Renal cortical epithelial cell (primary cell): ENCODE results near the gene ANKRD13B. TPM values are rescaled to one million over a fixed set of nuclear protein-coding genes. Genes with fewer than 3 reads are reported as not detected.

Experiments
- DNase-seq: peaks from one replicate; pipeline ENCODE4 v3.0.0-alpha.2; 2011; ENCODE audit warnings: low read depth
- total RNA-seq: library from RNA; depleted of rRNA; stranded (reverse); fragments of >200 nt; gene quantifications from 2 replicates; pipeline ENCODE4 v1.2.3, GENCODE V29; 2014

Gene ANKRD13B
- total RNA-seq, 1 donor from 2014 or later = 12.8 TPM

DNA sequence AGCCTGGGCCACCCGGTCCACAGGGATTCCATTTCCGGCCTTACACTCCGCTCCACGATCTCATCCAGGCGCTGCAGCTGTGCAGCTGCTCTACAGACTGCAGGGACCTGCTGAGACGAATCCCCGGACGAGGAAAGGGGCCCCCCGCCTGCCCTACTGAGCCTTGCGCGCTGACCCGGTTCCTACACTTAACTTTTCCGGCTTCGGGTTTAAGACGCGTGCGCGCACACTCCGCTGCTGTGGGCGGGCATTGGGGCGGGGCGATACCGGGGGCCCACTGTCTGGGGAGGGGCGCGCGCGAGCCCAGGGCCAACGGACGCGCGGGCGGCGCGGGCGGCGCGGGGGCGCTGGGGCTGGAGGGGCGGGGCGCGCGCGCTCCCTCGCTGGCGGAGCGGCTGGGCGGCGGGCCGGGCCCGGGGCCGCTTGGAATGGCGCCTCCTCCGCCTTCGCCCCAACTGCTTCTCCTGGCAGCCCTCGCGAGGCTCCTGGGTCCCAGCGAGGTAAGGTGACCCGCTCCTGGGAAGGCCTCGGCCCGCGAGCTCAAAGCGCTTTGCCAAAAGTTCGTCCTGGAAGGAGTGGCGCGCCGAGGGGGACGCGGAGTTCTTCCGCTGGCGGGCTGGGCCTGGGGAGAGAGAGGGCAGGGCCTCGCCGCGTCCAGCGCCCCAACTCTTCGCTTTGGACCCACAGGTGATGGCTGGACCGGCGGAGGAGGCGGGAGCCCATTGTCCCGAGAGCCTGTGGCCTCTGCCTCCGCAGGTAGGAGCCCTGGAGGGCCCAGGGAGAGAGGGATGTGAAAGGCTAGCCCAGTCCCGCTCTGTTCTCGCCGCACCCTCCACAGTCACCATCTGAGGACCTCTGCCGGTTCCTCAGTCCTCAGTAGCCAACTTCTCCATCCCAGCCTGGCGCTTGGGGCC is 24.3 kb upstream of the ANKRD13B start, which contains the start of gene TP53I13:
TP53I13 (plus strand) TSS at position 371 of the 914 bp plus-strand sequence; CDS start at position 429, 58 bp downstream.
- DNase-seq = no peak

DNA sequence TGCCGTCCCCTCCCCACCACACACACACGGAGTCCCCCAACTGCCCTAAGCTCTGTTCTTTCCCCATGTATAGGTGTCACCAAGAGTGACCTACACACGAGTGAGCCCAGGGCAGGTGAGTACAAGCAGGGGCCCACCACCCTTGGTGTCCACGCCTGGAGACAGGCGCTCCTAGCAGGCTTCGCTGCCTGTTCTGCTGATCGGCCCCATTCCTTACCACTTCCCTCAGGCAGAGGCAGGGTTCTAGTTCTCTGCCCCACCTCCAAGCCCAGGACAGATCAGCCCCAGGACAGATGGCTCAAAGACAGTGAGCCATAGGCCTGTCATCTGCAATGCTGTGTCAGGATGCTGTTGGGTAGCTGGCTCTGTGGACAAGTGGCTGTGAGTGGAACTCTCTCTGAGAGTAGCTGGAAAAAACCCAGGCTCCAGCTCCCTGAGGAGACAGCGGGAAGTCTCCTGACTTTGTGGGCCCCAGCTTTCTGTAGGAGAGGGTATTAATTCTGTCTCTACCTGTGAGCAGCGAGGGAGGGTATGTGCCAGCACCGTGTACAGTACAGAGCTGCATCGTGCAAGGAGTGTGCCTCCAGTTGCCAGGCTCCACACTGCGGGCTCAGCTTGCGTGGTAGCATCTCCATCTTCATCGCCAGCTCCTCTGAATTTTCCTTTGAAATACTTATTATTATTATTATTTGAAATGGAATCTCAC is 23.5 kb upstream of the ANKRD13B start:
- no peak for DNase-seq

- no peak for DNase-seq
These were observed 22.4 kb upstream of the ANKRD13B start for GRCh38 chr17:29570521-29570920.

DNA sequence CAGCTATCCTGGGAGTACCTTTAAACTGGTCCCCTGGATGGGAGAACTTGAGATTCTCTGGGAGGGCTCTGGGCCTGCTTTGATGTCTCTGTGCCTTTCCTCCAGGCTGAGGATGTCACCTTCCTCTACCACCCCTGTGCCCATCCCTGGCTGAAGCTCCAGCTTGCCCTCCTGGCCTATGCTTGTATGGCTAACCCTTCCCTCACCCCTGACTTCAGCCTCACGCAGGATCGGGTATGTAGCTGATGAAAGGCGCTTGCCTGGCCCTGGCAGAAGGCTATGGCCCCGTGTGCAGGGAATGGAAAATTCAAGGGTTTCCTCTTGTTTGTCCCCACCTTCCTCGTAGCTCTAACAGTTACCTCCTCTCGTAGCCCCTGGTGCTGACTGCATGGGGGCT is 21.4 kb upstream of the ANKRD13B start:
- DNase-seq = no peak

DNA sequence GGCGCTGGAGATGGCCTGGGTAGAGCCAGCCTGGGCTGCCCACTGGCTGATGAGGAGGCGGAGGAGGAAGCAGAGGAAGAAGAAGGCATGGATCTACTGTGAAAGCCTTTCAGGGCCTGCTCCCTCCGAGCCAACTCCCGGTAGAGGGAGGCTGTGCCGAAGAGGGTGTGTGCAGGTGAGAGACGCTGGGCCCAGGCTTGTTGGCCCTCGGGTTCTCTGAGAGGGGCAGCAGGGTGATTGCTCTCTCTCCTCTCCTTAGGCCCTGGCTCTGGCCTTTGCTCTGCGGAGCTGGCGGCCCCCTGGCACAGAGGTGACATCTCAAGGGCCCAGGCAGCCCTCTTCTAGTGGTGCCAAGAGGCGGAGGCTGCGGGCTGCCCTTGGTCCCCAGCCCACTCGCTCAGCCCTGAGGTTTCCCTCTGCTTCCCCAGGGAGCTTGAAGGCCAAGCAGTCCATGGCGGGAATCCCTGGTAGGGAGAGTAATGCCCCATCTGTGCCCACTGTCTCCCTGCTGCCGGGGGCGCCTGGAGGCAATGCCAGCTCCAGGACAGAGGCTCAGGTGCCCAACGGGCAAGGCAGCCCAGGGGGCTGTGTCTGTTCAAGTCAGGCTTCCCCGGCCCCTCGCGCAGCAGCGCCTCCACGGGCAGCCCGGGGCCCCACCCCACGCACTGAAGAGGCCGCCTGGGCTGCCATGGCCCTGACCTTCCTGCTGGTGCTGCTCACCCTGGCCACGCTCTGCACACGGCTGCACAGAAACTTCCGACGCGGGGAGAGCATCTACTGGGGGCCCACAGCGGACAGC is 20.9 kb upstream of the ANKRD13B start:
- no peak for DNase-seq

DNA sequence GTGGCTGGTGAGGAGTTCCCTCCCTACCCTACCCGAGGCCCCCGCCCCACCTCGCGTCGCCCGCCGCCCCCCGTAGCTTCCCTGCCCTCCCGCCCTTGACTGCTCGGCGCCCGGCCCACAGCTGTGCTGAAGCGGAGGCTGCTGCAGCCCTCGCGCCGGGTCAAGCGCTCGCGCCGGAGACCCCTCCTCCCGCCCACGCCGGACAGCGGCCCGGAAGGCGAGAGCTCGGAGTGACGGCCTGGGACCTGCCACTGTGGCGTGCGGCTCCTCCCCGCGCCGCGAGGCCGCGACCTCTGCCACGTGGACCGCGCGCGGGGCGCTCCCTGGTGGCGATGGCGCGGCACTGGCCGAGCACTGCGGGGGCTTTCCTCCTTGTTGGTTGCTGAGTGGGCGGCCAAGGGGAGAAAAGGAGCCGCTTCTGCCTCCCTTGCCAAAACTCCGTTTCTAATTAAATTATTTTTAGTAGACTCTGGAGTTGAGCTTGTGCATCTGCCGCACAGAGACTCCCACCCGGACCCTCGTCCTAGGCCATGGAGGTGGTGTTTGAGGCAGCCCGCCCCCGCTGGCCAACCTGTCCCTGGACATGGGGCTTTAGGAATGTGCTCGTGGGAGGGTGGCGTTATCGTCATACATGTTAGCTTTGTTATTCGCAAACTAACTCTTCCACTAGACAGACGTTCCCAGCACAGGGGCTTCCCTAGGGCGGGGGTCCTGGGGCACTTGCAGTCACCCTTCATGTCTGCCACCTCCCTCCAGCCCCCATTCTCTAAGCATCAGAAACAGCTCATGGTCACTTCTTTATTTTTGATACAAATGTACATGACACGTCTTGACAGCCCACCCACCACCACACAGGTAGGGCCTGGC is 20.0 kb upstream of the ANKRD13B start:
- no peak for DNase-seq

DNA sequence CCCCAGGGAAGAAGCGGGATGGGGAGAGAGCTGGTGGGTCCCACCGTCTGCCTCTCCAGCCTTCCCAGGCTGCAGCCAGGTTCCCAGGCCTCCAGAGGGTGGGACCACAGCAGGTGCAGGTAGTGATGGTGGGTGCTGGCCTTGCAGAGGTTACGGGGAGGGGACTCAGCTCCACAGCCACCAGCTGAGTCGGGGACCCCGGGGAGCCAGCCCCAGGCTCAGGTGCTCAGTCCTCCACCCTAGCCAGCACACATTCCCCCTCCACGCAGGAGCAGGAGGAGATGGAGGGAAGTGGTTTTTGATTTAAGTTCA is 19.4 kb upstream of the ANKRD13B start:
- DNase-seq = no peak

- no peak for DNase-seq
These were observed 18.8 kb upstream of the ANKRD13B start for GRCh38 chr17:29573871-29574731.

- no peak for DNase-seq
These were observed 18.0 kb upstream of the ANKRD13B start for GRCh38 chr17:29574732-29575510.

DNA sequence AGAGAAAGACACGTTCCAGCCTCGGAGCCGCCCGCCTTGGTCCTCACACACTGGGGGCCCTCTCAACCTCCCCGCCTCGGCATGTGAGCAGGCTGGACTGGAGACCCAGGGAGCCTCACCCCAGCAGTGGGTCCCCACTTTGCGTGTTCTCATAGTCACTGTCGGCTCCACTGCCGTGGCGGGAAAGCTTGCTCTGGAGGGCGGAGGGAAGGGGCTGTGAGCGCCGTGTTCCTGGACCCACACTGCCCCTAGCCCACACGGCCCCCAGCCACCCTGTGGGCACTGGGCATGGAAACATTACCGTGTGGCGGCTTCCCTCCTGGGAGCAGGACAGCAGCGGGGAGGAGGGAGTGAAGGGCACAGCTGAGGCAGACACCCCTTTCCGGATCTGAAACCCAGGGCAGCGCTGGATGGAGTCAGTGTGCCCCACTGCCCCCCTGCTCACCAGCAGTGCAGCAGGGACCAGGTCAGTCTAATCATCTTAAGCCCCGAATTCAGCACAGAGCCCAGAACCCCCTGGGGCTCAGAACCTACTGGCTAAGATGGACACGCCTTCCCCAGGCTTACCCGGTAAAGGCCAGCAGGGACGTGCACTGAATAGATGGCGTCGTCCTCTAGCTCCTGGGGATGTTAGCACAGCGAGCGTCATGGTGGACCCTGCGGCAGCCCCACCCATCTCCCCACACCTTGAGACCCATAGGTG is 17.3 kb upstream of the ANKRD13B start:
- DNase-seq = no peak

GRCh38 chr17:29576214-29577000 is 16.5 kb upstream of the ANKRD13B start:
- DNase-seq = no peak

DNA sequence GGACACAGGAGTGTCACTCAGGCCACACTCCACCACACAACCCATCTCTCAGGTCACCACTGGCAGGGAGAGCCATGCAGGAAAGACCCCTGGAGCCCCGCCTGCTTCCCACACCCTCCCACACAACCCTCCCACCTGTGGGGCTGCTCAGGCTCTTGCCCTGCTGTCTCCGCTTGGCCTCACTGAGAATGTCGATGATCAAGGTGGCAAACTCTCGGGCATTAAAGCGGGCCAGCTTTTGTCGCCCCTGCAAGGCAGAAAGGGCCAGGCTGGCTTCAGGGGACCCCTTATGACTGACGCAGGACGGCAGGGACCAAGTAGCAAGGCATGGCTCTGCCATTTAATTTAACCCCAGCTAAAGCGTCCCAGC is 15.9 kb upstream of the ANKRD13B start:
- no peak for DNase-seq

DNA sequence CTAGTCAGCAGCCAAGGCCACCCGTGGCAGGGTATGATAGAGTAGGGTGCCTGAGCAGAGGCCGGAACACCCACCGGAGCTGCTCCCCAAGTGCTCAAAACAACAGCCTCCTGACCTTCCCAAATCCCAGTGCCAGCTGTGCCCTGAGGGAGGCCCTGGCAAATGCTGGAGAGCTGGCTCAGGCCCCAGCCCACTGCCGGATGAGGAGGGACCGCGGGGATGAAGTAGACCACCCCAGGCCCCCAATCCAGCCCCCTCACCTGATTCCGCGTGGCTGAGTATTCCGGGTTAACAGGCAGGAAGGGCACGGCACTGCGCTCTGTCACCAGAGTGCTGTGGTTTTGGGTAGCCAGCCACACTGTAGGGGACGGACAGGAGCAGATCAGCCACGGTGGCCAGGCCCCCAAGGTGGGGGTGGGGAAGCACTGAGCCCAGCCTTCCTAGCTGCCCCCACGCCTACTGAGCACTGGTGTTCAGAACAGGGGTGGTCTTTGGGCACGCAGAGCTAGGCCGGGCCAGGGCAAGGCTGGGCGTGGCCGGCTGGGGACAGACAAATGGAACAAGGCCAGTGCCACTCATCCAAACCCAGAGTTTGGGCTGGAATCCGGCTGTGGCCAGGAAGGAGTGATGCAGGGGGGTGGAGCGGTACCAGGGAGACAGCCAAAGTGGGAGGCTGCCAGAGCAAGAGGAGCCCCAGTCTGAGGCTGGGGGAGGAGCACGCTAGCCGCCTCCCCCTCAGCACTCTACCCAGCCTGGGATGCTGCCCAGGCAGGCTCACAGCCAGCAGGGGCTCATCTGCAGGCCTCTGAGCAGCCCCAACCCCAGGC is 15.3 kb upstream of the ANKRD13B start:
- no peak for DNase-seq

DNA sequence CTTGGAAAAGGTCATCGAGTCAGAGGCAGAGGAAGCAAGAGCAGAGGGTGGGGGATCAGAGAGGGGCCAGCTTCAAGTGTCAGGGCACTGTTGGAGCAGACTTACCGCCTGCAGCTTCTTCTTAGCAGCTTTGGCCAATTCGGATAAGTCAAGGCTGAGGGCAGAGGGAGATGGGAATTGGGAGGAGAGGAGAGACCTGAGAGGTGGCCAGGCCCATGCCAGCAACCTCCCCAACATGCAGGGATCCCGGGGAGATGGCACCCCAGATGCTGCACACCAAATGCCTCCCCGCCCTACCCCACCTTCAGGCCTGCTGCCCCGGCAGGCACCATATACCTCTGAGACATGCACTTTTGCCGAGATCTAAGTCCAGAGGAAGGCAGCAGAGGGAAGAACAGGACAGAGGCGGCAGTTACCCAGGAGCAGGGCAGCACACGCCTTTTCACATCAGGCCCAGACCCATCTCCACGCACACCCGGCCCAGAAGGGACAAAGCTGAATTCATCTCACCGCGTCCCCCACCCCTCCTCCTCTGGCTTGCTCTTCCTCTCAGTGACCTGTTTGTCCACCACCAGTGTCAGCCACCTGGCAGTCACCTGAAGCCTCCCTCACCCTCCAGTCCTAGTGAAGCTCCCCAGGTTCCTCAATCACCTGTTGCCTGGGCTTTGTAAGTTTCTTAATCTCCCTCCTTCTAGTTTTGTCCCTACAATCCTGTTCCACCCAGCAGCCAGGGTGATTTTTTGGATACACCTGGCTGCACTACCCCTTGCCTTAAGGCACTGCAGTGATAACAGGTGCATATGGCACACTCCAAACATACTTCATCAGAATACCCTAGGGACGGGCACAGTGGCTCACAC is 14.1 kb upstream of the ANKRD13B start:
- no peak for DNase-seq

DNA sequence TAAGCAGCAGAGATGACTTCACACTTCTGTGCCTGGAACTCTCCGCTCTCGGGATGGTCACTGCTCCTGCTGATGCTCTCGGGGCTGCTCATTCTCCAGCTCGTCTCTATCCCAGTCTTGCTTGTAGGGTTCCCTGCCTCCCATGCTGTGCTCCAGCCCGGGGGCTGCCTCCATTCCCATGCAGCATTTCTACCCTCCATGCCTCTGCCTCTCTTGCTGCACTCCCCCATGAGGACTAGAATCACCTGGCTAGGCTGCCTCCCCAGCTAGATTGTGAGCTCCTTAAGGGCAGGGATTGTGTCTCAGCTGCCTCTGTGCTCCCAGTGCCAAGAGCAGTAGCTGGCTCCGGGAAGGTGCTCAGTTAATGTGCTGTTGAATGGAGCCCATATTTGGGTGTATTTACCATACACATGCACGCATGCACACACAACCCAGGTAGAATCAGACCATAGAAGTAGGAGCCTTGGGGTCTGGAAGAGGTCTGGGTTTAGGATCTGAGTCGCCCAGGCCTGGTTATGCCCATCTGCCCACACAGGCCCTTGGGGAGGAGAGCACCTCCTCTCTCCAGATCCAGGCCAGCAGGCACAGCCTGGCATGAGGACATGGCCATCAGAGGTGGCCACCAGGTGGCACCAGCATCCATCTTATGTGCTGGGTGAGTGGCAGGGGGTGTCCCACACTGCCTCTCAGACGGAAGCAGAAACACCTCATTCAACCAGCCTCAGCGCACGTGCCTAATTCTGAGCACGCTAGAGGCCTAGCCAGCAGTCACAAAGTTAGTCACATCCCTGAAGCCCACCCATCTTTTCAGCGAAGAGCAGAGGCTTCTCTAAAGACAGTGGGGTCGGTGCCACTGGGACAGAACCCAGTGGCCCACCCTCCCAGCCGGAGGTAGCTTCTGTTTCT is 12.8 kb upstream of the ANKRD13B start:
- peak; percentile 64 for DNase-seq
